ENCODE data around the gene TAC4.

The TAC4 gene

DNA sequence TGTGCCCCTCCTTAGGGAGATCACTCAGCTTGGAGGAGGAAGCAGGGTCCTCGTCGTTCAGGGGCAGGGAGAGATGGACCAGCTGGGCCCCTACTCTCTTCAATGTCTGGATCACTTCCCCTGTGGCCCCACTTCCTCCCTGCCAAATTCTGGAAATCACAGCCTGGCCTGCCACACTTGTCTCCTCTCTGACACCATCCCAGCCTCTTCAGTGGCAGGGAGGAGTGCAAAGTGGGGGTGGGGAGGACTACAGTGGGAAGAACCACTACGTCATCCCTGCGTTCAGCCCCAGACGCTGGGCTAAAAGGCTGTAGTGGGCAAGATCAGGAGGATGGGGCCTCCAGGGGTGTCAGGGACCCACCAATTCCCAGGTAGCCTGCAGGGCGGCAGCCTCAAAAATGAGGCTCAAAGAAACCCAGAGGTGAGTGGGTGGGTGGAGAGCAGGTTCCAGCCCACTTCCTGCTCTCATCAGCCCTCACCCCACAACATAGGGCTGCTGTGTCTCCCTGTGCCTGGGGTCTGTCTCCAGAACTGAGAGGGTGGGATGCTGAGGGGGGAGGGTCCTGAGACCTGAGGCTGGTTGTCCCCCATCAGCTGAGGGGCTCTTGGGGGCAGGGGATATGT lies 25.0 kb upstream of the TAC4 start:
- DNase-seq = peak in 1 of 3 experiments; percentile 21

DNA sequence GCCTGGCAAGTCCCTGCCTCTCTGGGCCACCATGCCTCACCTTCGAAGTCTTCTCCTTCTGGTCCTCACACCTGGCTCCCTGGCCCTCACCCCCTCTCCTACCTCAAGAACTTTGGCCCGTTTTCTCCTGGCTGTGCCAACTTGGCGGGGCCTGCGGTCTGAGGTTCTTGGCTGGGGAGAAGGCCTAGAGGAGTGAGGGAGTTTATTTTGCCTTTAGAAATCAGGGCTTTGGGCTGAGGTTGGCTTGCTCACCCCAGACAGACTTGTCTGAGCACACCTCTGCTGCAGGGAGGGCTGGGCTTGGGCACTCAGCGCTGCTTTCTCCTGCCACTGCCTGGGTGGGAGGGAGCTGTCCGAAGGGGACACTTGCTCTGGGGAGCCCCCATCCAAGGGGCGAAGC lies 23.3 kb upstream of the TAC4 start:
- no peak for DNase-seq

DNA sequence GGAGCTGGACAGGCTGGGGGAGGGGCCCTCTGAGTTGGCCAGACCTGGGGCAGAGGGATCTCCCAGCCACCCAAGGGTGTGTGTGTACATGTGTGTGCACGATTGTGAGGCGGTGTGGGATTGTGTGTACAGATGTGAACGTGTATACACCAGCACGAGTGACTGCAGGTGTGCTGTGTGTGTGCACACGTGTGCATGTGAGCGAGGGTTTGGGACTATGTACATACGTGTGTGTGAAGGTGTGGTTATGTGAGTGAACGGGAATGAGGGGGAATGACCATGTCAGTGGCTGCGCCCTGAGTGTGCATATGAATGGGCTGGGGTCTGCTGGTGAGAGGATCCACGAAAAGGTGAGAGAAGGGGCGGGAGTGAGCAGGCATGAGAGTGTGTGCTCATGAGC lies 22.4 kb upstream of the TAC4 start:
- no peak for DNase-seq

DNA sequence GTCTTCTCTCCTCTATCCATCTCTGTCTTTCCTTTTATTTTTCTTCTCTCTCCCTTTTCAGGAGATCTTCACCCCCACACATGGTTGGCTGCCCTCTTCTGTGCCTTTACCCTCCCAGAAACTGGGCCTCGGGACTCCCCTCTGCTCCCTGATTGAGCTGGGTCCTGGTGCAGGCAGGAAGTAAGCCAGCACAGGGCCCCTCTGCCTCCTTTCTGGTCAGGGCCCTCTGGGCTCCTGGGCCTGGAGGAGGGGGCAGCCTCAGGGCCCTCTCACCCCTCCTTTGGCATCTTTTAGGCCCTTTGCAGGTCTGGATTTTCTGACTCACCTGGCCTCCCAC lies 21.1 kb upstream of the TAC4 start:
- no peak for DNase-seq

DNA sequence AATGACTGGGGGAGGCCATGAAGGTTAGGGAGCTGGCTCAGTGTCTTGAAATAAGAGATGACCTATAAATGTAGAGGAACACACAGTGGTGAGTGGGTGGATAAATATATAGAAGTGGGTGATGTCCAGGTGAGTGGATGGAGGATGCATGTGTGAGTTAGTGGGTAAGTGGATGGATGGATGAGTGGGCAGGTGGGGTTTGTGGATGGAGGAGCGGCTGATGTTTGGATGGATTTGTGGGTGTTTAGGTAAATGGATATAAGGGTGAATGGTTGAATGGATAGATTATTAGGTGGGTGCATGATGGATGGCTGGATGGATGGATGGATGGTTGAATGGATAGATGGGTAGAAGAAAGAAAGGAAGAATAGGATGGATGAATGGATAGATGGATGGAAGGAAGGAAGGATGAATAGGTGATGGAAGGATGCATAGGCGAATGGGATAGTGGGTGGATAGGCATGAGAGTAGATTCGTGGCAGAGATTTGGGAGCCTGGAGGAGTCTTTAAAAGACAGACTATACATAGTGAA lies 19.1 kb upstream of the TAC4 start:
- DNase-seq = no peak

DNA sequence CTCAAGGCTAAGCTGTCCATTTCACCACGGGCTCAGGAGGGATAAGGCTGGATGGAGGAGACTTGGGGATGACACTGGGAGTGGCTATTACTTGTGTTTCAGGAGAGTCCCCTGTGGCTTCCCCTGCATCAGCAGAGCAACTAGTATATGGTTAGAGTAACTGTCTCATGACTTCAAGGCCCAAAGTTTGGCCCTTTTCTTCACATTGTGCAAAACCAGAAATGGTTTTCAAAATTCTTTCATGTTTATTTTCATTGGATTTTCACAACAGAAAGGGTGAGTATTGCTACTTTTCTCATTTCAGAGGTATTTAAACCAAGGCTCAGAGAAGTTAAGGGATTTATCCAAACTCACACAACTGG lies 18.1 kb upstream of the TAC4 start:
- no peak for DNase-seq

DNA sequence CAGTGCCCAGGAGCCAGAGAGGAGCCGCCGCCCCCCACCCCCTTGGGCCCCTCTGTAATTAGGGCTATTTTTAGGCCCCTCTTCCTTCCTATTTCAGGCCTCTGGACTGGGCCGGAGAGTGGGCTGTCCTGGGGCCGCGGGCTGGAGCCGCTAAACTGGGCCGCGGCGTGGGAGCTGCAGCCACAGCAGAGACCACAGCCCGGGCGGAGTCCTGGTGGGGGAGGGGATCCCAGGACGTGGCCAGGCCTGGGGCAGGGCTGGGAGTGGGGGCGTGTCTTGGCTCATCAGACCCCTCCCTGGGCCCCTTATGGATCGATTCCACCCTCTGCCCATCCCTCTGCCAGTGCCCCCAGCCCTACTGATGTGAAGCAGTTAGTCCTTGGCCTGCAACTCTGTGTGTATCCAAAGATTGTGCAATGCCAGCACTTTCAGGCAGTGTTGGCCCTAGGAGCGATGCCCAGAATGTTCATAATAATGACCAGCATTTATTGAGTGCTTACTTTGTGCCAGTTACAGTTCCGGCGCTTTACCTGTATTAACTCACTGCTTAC lies 15.0 kb upstream of the TAC4 start:
- no peak for DNase-seq

DNA sequence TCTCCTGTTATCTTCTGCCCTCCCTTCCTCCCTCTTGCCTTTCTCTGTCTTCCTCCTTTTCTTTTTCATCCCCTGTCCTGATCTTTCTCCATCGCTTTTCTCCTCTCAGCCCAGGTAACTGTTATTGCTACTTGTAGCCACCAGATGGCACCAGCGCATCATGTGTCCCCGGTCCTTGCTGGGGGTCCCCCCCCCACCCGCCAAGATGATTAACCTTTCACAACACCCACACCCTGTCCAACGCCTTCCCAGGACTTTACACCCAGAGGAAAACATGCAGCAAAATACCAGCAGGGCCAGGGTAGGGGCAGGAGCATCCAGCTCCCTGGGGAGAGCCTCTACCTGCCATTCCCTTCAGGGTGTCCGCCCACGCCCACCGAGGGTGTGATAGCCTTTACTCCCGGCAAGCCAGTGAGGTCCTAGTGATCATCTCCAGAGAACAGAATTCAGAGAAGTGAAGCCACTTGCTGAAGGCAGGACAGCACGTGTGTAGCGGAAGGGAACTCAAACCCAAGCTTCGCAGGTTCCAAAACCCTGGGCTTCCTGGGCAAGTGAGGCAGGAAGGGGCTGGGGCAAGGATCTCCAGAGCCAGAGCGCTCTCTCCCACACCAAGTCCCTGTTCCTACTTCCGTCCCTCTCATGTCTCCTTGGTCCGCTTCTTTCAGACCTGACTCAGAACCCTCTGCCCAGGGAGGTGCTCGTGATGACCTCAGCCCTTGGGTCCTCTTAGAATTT lies 13.4 kb upstream of the TAC4 start:
- DNase-seq = peak; percentile 49 to 75 (median 55)

DNA sequence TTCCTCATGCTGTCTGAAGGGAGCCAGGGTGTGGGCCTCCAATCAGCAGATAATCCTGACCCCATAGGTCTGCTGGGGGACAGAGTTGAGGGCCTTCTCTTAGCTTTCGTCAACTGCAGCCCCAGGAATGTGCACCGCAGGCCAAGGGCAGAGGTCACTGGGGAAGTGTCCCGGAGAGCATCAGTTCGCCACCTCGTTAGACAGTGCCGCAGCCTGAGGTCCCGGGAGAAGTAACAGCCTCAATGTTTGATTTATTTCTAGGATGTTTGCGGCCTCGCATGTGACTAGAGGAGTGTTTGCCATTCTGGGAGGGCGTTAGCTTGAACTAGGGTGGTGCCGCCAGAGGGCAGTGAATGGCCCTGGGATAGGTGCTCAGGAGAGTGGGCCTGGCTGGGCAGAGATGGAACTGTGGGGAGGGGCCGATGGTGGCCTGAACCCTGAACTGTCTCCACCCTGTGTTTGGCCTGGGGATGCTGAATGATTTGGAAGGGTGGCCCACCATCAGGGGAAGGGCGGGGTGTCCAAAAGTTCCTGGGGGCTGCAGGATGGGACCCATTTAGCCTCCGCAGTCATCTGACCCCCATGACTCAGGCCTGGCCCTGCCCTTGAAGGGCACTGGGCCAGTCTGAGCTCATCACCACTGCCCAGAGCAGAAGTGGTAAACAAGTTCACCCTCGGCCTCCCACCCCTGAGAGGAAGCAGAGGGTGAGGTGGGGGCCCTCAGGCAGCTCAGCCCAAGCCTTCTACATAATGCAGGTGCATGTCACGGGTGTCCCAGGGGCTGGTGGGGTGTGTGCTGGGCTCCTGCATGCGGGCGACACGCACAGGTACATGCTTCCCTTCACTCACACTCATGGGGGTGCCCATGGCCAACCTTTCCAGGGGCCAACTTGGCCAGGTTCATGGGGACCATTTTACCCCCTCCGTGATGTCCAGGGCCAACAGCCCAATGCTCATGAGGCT lies 12.4 kb upstream of the TAC4 start:
- no peak for DNase-seq

DNA sequence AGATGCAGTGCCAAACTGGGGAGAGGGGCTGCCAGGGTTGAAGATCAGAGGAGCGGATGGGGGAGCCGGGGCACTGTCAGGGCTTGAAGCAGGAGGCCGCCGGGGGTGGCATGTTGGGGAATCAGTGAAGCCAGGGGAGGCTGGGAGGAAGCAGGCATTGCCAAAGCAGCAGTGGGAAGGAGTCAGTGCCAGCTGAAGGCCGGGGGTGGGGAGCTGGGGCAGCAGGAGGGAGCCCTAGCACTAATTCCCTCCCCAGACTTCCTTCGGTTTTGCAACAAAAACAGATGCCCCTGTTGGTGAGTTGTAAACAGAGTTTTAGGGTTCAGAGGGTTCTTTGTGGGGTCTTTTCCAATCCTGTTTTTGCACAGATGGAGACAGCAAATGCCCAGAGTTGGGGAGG lies 10.9 kb upstream of the TAC4 start:
- DNase-seq = no peak

DNA sequence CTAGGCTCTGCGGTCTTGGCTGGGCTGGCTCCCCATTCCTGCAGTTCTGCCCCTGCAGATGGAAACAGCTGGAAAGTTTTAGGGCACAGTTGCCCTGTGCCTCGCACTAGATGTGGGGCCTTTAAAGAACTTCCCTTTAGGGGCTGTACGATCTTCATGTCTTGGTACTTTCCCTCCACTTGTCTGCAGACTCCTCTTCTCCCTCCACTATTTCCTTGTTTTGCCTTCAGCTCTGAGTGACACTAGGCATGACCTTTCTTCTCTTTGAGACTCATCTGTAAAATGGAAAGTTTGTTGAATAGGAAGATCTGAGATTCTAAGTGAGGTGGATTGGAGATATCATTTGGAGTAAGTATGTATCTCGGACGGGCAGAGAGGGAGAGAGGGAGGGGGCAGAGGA lies 6.3 kb upstream of the TAC4 start:
- DNase-seq = no peak

DNA sequence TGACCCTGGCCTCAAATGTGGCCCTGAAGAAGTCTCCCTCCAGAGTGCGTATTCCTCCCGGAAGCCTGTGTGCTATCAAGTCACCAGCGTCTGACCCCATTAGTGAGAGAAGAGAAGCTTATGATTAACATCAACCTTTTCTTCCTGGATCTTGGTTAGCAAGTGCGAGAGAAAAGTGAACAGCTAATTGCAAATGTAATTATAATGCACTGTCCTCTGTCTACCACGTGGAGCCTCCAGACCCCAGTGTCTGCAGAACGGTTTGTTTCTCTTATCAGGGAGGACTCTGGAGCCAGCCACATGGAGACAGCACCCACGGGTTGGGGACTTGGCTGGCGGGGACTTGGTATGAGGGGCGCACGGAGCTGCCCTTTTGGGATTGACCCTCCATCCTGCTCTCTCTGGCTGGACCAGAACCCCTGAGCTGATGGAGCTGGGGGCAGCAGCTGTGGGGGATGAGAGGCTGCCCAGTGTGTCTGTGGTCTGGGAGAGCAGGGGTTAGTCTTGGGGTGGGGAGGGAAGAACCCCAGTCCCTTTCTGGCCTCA lies 5.7 kb upstream of the TAC4 start:
- no peak for DNase-seq

DNA sequence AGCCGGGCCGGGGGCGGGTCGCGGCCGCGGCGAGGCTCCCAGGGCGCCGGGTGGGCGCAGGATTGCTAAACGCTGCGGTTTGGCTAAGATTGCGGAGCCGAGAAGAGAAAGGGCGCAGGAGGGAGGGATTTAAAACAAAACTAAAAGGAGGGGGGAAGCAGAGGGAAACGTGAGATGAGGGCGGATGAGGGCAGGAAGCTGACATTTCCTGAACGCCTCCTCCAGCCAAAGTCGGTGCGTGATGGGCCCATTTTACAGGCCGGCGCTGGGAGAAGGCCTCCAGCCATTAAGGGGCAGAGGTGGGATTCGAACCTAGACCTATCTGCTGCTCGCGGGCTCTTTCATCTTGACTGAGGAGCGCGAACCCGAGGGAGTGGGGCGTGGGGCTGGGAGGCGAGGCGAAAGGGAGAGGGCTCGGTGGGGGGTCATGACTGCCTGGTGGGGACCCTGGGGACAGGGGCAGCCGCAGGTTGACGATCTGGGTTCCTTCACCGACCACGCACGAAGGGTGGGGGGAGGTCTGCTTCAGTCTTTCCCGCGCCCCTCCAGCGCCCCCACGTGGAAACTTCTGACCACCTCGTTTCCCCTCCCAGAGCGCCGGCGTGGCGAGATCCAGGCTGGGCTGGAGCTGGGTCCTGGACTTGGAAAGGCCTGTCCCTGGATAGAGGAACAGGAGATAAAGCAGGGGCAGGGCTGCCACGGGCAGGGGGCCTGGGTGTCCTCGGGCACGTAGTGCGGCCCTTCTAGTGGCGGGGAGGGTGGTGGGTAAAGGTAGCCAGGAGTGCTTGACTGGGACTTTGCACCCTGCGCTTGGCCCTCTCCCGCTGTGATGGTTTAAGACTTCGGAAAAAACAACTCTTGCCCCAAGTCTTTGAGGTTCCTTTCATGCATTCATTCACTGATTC lies 3.8 kb upstream of the TAC4 start:
- peak in 2 of 3 experiments; percentile 44 to 60 for DNase-seq

DNA sequence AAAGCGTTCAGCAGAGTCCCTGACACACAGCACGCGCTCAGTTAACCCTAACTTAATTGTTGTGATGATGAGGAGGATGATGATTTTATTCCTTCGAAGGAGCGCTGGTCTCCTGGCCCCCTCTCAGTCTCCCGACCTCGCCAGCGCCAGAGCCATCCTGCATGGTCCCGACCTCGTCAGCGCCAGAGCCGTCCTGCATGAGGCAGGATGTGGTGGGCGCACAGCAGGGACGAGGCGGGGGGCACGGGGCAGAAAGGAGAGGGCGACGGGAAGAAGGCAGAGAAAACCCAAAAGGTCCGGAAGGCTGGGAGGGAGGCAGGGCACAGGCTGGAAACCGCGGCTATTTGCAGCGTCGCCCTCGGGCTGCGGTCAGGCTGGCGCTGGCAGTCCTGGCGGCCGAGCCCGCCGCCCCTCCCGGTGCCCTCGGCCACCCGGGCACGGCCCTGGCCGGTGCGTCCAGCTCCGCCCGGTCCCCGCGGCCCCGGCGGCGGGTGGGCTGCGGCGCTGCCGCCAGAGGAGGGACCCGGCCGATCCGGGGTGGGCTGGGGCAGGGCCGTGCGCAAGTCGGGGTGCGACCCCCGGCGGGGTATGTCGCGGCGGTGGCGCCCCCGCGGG lies 3.0 kb upstream of the TAC4 start:
- peak in 1 of 3 experiments; percentile 16 for DNase-seq

DNA sequence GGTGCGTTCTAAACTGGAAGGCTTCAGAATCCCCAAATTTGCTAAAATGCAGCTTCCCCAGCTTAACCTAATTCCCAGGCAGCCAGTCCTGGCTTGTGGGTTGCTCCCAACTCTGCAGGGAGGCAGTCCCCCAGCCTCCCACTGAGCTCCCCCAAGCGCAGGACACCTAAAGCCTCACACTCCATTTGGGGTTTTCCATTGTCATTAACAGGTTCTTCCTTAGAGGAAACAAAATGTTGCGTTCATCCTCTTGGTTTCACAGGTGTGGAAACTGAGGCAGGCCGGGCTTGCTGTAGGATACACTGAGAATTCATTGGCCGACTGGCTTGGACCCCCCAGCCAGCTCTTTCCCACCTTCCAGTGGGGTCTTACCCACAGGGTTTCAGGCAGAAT lies 2.3 kb upstream of the TAC4 start:
- DNase-seq = no peak

DNA sequence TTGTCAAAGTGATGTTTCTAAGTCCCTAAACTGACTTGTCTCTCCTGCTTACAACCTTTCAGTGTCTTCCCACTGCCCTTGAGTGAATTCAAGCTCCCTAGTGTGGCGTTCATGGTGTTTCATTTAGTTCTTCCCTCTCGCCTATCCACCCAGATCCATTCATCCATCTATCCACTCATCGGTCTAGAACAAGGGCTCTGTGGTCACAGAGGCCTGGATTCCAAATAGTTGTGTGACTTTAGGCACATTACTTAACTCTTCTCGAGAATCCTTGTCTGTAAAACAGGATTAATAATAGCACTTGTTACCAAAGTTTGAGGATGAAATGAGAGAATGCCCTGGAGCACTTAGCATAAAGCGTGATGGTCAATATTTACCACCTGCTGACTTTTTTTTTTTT lies 870 bp upstream of the TAC4 start:
- no peak for DNase-seq

DNA sequence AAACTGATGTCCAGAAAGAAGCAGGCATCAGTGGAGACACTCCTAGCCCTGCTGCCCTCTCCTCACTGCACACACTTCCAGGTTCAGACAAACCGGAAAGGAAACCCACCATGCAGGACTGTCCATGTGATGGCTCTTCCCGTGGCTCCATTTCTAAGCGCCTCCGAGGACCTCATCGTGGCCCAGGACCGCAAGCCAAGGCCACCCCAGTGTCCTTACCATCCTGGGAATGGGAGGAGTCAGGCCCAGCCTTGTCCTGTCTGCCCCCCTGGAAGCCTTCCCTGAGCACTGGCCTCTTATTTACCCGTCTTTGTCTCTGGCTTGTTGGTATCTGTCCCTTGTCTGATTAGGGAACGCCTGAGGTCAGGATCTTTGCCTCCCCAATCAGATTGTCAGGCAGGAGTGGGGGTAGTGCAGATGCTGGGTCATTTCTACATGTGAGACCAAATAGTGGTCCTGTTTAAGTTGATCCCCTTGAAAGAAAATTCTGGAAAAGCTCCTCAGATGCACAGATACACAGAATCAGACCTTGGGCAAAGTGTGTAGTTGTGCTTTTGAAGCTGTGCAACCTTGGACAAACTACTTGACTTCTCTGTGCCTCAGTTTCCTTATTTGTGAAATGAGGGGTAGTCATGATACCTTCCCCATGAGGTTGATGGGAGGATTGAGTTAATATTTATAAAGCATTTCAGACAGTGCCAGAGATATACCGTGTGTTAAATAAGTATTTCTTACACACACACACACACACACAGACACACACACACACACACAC lies 744 bp downstream of the TAC4 start:
- DNase-seq = no peak

DNA sequence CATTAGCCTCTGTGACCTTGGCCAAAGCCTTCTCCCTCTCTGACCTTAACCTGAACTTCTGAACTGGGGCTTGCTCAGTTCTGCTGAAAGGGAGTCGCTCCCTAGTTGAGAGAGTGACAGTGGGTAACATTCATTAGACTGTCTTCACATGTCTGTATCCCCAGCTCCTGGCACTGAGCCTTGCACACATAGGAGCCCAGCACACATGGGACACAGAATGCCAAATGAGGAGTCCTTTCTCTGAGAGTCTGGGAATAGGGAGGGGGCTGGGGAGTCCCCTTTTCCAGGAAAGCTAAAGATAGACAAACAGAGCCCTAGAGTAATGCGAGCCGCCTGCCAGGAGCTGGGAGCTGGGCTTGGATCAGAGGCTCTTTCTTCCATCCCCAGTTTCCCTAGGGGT lies 2.5 kb downstream of the TAC4 start:
- no peak for DNase-seq

DNA sequence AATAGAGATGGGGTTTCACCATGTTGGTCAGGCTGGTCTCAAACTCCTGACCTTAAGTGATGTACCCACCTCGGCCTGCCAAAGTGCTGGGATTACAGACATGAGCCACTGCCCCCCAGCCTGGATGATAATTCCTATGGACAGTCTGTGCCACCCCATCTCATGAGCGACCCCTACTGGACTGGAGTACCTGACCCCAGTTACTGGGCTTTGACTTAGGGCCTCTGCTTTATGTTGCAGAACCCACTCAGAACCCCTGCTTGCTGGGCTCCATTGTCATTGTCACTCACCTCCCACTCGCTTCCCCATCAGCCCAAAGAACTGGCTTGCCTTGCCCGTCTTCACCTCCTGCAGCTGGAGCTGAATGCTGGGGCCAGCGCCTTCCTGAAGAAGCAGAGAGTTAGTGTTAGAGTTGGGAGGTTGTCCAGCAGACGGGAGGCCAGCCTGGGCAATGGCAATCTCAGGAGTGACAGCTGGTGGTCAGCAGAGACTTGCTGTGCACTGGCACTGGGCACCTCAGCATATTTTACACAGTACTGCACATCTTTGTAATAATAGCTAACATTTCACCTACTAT lies 4.0 kb downstream of the TAC4 start:
- no peak for DNase-seq

DNA sequence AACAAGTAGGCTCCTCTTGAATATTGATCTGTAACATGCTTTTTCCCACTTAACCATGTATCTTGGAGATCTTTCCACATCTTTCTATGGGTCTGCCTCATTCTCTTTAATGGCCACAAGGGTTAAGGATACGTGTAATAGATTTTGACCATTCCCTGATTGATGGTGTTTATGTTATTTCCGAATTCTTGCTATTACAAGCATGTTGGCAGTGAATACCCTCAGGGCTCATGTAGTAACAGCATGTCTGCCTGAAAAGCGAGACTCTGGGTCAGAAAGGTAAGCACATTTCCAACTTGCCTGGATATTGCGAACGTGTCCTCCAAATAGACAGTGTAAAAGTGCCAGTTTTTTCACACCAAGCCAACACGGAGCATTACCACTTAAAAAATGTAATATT lies 5.0 kb downstream of the TAC4 start:
- no peak for DNase-seq

Measured in NCI-H1417 (cell line).